Stimulated activated CD8-positive, alpha-beta memory T cell treated with anti-CD3 and anti-CD28 coated beads, Interleukin-4, amount 100 ng/mL, for 24 hours (primary cell): Measurements from ENCODE around the gene LIF.
"Not testable (repeated sequence)": the region's sequence is repeated elsewhere in the genome, so short reads cannot be mapped to it uniquely, and the experiment has no call there.

Source experiments
- DNase-seq: peaks from one replicate; pipeline ENCODE4 v3.0.0-alpha.2; 2020; ENCODE audit warnings: low read depth

The LIF gene

GRCh38 chr22:30206944-30207343 is 39.6 kb downstream of the LIF start:
- DNase-seq = no peak

GRCh38 chr22:30205281-30206115 is 41.1 kb downstream of the LIF start:
- no peak for DNase-seq

- no peak for DNase-seq
Observed at GRCh38 chr22:30204742-30205111, 41.8 kb downstream of the LIF start.

GRCh38 chr22:30204015-30204741 is 42.4 kb downstream of the LIF start:
- no peak for DNase-seq

- no peak for DNase-seq
Observed at GRCh38 chr22:30202531-30203006, 44.0 kb downstream of the LIF start.

GRCh38 chr22:30201945-30202344 is 44.6 kb downstream of the LIF start:
- no peak for DNase-seq

GRCh38 chr22:30200905-30201304 is 45.7 kb downstream of the LIF start:
- not testable (repeated sequence) for DNase-seq

GRCh38 chr22:30198921-30199320 is 47.6 kb downstream of the LIF start:
- DNase-seq = no peak

- no peak for DNase-seq
Observed at GRCh38 chr22:30198152-30198825, 48.3 kb downstream of the LIF start.

GRCh38 chr22:30197389-30197788 is 49.2 kb downstream of the LIF start:
- no peak for DNase-seq

- no peak for DNase-seq
Observed at GRCh38 chr22:30196880-30197336, 49.7 kb downstream of the LIF start.

GRCh38 chr22:30196141-30196879 is 50.2 kb downstream of the LIF start:
- peak; percentile 27 for DNase-seq

GRCh38 chr22:30195245-30196140 is 51.1 kb downstream of the LIF start:
- no peak for DNase-seq

- no peak for DNase-seq
Observed at GRCh38 chr22:30193031-30193775, 53.4 kb downstream of the LIF start.

- DNase-seq = no peak
Observed at GRCh38 chr22:30192427-30192826, 54.1 kb downstream of the LIF start.

GRCh38 chr22:30191040-30191701 is 55.4 kb downstream of the LIF start:
- no peak for DNase-seq

GRCh38 chr22:30190574-30190973 is 56.0 kb downstream of the LIF start:
- no peak for DNase-seq
